GM23248 (cell line): ENCODE data around the gene ADGRL3.

Source experiments
- EZH2 ChIP-seq: fragments of 200-600 bp; sonication (generic); IDR thresholded peaks from 2 replicates; pipeline ENCODE4 v1.6.1; 2018; ENCODE audit warnings: antibody characterized with exemption, mild to moderate bottlenecking; ENCODE audit not compliant: insufficient read depth, poor library complexity, severe bottlenecking
- EZH2phosphoT487 ChIP-seq: fragments of 200-600 bp; sonication (generic); IDR thresholded peaks from 2 replicates; pipeline ENCODE4 v1.6.1; 2018; ENCODE audit warnings: antibody characterized with exemption, moderate library complexity, mild to moderate bottlenecking, low read depth; ENCODE audit not compliant: insufficient read depth

GRCh38 chr4:61200916-61201526 lies 895 bp downstream of the ADGRL3 start:
- TF ChIP-seq EZH2 (peak; percentile 88), EZH2phosphoT487 (no peak)
